ENCODE measurements around the gene MYO15B.

DNA sequence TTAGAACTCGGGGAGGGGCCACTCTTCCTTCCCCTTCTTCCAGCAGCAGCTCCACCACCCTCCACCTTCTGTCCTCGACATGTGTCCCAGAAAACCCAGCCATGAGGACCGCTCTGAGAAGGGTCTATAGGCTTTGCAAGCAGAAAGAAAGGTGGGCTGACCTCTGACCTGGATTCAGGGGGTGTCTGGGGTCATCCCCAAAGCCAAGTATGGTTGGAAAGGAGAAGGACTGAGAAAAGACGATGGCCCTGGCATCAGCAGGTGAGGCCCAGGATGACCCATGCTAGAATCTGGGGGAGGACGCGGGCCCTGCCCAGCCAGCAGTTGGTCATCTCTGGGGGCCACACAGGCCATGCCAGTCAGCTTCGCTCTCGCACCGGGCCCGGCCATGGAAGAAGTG, 39.5 kb downstream of the MYO15B start:
- TF ChIP-seq POLR2A (IDR thresholded peaks at IDR 0.05; ENCODE audit: low read depth, low read length) (no peak), POLR2AphosphoS5 (IDR thresholded peaks at IDR 0.05; ENCODE audit: low read depth, low read length) (no peak)
